Right renal pelvis (tissue), 4 donors: ENCODE results near the gene GPATCH8. TPM values are rescaled to one million over a fixed set of nuclear protein-coding genes. Genes with fewer than 3 reads are reported as not detected.
A peak's percentile ranks its signal among the peaks of the same experiment; 100 is the strongest.
"Not testable (repeated sequence)": the region's sequence is repeated elsewhere in the genome, so short reads cannot be mapped to it uniquely, and the experiment has no call there.

ENCODE experiments used
- DNase-seq, 4 donors: peaks; one replicate each; pipeline ENCODE4 v3.0.0-alpha.2; 2013; ENCODE audit warnings: low read depth in 4 of 4, low spot score in 3 of 4, missing footprints in 1 of 4
- polyA plus RNA-seq, 4 donors: library from polyadenylated mRNA; unstranded; fragments of 120-200 nt; gene quantifications; one replicate each; pipeline ENCODE4 v1.2.1, GENCODE V29; 2013; ENCODE audit not compliant: insufficient read length in 4 of 4

Gene GPATCH8
- polyA plus RNA-seq: 10 to 100 TPM; 42.4 to 49.5 (median 44.4) TPM

- DNase-seq: peak; percentile 86 to 89 (median 88)
Measured at GRCh38 chr17:44503147-44504029, at the start of gene GPATCH8. Gene GPATCH8, minus strand, starts transcription at chr17:44503406. Its CDS starts 36 bp downstream, at chr17:44503370.

- DNase-seq: no peak
Measured at GRCh38 chr17:44552361-44552760, 49.2 kb upstream of the GPATCH8 start.

- DNase-seq: no peak
Measured at GRCh38 chr17:44549686-44550085, 46.5 kb upstream of the GPATCH8 start.

GRCh38 chr17:44548376-44549230, 45.4 kb upstream of the GPATCH8 start:
- DNase-seq: no peak

- peak in 1 of 4 donors; percentile 79 for DNase-seq
Measured at GRCh38 chr17:44547625-44548267, 44.5 kb upstream of the GPATCH8 start.

GRCh38 chr17:44546671-44547606, 43.7 kb upstream of the GPATCH8 start:
- DNase-seq: no peak

- DNase-seq: no peak
Measured at GRCh38 chr17:44543905-44544523, 40.8 kb upstream of the GPATCH8 start.

GRCh38 chr17:44543213-44543904, 40.2 kb upstream of the GPATCH8 start:
- DNase-seq: no peak

- DNase-seq: no peak
Measured at GRCh38 chr17:44541884-44542581, 38.8 kb upstream of the GPATCH8 start.

GRCh38 chr17:44540246-44541084, 37.3 kb upstream of the GPATCH8 start:
- no peak for DNase-seq

GRCh38 chr17:44539673-44540072, 36.5 kb upstream of the GPATCH8 start:
- DNase-seq: no peak

- DNase-seq: not testable (repeated sequence)
Measured at GRCh38 chr17:44537922-44538321, 34.7 kb upstream of the GPATCH8 start.

- no peak for DNase-seq
Measured at GRCh38 chr17:44536090-44536953, 33.1 kb upstream of the GPATCH8 start.

GRCh38 chr17:44533533-44534246, 30.5 kb upstream of the GPATCH8 start:
- peak in 2 of 4 donors; percentile 82 to 87 for DNase-seq

- no peak for DNase-seq
Measured at GRCh38 chr17:44530896-44531418, 27.8 kb upstream of the GPATCH8 start.
